HG02870 (cell line): ENCODE results near the gene WBP1L.

Experiments used
- ATAC-seq: cut with Tn5 transposase; IDR thresholded peaks from one replicate; pipeline ENCODE4 v1.9.1; 2021; ENCODE audit warnings: mild to moderate bottlenecking, moderate library complexity; ENCODE audit not compliant: unreplicated experiment

The WBP1L gene

GRCh38 chr10:102778781-102779180 lies 35.0 kb downstream of the WBP1L start:
- no peak for ATAC-seq

DNA sequence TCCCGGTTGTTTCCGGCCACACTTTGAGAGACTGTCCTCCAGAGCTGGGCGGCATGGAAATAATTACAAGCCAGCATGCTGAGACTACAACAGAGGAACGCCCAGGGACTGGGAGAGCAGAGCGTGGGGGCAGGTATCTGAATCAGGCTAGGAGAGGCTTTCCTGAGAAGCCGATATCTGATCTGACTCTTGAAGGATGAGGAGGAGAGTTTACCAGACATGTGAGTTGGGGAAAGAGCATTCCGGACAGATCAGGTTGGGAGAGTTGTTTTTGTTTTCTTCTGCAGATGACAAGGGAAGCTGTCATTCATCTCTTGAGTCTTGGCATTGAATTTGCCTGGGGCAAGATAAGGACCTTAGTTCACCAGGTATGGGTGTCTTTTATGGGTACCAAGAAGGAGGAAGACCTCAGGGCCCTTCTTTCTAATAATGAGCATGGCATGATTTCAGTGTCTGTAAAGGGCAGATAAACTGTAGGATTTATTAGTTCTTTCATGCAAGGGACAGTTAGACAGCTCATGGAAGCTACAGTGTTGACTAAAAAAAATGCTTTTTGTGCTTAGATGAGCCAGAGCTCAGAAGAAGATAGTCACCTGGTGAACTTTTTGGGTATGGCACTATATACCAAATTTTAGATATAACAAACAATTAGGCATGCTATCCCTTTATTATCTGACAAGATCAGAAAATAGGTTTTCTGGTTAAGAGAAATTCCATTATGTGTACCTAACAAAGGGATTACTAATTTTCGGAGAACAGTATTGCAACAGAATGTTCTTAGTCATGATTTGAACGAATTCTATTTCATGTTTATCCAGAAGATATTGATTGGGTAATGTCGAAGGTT lies 36.2 kb downstream of the WBP1L start:
- no peak for ATAC-seq

DNA sequence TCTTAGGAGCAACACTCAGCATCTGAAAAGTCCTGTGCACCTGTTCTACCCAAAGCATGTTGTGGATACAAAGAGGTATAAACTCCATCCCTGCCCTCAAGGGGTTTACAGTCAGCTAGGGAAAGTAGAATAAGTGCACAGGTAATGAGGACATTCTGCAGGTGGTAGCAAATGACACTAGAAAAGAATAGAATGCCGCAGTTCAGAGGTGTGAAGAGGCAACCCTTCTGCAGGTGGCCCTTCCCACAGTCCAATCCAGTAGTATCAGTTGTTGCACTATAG lies 36.7 kb downstream of the WBP1L start:
- no peak for ATAC-seq

DNA sequence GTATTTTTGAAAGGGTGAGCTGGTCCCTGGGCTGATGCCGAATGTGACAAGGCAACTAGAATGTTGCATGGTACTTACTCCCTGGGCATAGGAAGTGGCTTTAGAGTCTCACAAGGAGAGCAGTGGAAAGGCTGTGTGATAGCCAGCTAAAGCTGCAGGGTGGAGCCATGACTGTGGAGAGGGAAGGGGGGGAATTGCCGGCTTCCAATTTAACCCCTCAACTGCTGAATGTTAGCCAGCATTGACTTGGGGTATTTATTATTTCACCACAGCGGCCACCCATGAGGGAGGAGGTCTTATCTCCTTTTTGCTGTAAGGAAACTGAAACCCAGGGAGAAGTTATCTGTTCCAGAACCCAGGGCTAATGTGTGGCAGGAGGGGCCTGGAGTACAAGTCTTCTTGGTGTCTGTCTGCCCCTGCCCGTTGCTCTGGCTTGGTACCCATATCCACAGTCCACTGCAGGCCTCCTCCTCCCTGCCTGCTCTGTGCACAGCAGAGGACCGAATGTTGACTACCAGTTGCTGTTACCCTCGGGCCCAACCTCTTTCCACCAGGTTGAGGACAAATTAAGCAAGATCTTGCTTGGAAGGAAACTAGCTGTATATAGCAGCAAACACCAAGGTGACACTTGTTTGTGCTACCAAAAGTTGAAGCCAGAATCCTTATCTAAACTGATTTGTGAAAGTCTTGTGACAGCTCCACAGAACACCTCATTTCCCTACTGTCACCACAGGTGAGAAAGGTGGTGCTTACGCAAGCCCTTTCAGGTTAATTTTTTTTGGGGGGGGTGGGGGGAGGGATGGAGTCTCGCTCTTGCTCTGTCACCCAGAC lies 37.6 kb downstream of the WBP1L start:
- ATAC-seq, result no peak

DNA sequence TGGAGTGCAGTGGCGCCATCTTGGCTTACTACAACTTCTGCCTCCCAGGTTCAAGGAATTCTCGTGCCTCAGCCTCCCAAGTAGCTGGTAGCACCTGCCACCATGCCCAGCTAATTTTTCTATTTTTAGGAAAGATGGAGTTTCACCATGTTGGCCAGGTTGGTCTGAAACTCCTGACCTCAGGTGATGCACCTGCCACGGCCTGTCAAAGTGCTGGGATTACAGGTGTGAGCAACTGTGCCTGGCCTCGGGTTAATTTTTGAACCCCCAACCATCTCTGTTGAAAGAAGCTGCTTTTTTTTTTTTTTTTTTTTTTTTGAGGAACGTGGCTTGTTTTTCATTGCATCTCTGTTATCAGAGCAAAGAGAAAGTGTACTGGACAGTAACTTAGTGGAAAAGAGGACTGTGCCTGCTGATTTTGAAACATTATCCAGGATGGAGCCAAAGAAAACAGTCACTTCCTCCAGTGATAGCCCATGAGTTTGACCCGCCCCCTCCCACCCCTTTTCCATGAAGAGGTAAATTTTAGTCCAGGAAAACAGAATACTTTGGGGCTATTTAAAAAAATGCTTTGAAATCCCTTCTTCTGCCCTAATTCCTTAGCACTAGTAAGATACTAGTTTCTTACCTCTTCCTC lies 38.3 kb downstream of the WBP1L start:
- ATAC-seq, result no peak

GRCh38 chr10:102782673-102783551 lies 39.2 kb downstream of the WBP1L start:
- ATAC-seq, result no peak

DNA sequence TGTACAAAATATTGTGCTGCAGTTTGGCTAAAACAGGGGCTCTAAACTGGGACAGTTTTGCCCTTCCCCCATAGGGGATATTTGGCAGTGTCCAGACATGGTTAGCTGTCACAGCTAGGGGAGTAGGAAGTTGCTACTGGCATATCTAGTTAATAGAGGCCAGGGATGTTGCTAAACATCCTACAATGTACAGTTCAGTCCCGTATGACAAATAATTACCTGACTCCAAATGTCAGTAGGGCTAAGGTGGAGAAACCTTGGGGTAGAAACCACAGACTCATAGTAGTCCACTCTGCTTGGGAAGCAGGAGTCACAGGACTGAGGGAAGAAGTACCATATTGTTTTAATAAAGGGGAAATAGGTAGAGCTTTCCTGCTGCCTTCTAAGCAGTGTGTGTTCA lies 39.8 kb downstream of the WBP1L start:
- ATAC-seq, result no peak

DNA sequence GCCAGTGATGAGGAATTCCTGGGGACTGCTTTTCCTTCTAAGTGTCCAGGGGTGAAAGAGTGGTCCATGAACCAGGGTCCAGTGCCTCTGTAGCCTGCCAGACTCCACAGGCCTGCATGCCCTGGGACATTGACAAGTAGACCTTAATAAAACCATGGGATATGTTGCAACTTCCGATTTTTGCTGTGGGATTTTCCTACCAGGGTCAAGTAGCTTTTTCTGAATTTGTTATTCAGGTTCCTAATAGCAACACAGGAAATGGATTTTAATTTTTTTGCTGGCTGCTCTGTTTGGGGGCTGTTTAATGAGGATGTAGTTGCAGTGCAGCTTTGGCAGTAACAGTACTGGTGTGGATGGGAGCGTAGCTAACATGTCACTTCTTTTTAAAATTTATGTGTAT lies 42.1 kb downstream of the WBP1L start:
- no peak for ATAC-seq

DNA sequence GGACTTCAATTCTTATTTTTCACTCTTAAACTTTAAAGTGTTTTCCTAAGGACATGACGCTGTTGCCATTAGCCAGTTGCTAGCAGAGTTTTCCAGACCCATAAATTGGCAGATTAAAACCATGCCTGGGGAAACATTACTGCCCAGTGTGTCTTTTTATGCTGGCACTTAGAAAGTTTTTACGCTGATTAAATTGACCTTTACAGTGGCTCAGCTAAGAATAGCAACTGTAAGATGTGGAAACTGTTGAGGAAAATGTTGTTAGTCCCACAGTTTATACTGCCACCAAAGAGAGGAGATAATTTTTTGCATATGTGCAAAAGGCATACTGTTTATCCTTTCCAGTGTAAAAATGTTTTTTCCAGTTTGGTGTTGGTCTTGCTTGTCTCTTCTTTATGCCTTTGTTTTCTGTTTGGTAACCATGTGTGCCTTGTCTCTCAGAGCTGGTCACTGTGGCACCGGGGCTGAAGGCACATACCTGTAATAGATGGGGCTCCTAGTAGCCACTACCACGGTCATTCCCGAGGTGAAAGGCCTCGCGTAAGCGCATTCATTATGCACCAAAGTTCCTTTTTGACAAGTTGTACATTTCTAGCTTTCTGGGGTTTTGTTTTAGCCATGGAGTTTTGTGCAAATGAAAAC lies 48.1 kb downstream of the WBP1L start:
- no peak for ATAC-seq

GRCh38 chr10:102795453-102796406 lies 52.0 kb downstream of the WBP1L start:
- peak; percentile 41 for ATAC-seq

DNA sequence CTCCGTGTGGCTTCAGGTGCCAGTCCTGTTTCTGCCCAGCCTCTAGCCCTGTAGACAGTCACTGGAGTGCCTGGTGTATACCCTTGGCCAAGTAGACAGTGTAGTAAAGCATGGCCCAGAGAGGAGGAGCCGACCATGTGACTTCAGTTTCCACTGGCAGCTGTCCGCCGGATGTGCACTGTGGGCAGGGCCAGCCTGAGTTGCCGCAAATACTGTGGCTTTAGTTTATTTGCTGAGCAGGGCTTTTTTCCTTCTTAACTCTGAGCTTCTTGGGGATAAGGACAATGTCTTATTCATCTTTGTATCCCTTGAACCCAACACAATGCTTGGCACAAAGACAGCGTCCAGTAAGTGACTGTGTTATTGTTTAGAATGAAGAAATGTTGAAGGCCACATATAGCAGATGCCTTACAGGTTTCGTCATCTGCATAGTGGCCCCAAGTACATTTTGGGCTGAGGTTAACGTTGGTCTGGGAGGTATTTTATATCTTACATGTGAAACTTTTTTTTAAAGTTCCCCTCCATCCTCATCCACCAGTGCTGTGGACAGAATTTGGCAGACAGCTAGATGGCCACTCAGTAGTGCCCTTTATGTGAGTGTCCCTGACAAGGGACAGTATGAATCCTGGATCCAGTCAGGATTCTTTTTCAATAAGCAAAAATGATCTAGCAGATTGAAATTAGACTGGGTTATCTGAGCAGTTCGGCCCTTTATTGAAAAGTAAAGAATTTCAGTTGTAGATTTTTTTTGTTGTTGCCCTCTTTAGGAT lies 52.8 kb downstream of the WBP1L start:
- peak; percentile 95 for ATAC-seq

DNA sequence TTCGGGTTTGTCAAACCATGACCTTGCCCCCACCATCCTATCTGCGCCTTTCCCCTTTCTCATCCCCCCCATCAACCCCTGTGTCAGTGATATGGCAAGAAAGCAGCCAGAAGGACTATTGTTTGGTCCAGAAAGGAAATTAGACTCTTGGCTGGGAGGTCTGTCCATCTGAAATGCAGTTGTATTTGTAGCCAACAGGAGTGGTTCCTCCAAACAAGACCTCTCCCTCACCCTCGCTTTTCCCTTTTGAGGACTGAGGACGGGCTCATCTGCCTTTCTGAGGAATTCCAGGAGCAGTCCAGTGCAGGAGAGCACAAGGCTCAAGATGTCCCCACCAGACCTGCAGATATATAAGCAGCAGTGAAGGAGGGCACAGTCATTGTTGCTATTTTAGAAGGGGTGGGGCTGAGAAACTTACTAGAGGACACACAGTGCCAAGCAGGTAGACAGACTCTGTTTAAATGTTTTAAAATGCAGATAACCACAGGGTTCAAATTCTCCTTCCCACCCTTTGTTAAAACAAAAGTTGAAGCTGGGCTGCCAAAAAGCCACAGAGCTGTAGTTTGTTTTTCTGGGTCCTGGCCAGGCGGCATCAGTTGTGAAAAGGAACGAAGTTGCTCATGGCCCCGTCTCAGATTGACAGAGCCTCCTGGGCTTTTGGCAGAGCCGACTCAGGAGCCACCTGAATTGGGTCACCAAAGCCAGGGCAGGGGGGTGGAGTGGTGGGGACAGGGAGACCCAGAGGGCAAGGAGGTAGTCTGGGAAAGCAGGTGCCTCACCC lies 56.1 kb downstream of the WBP1L start:
- no peak for ATAC-seq

GRCh38 chr10:102800611-102801335 lies 57.0 kb downstream of the WBP1L start:
- no peak for ATAC-seq

- no peak for ATAC-seq
These were observed 57.7 kb downstream of the WBP1L start for GRCh38 chr10:102801496-102801895.

GRCh38 chr10:102801978-102802377 lies 58.2 kb downstream of the WBP1L start:
- ATAC-seq, result no peak

DNA sequence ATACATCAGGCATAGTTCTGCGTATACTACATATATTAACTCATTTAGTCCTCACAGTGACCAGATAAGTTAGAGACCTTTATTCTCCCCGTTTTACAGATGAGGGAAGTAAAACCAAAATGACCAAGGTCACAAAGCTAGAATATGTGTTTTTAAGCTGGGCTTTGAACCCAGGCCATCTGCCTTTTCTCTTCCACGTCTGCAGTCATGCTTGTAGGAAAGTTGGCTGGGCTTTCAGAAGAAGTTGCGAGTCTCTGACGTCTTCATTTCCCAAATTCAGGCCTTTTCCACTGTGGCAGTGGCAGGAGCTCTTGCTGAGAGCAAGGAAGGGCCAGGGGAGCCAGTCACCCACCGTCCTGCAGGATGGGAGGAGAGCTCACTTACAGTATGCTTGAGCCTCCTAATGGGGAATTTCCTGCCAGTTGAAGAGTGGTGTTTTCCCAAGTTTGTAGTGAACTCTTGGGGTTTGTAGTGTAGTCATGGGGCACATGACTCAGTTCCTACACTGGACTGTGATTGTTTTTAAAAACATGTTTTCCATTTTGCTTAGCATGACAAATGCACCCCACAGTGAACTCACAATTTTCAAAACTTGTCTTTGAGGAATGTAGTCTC lies 59.3 kb downstream of the WBP1L start:
- ATAC-seq, result peak; percentile 72
